B cell (primary cell): ENCODE data around the gene ARHGAP18. TPM values are rescaled to one million over a fixed set of nuclear protein-coding genes. Genes with fewer than 3 reads are reported as not detected.

ENCODE experiments used
- ATAC-seq: fragments of 200-7000 bp; cut with Tn5 transposase; one replicate; pipeline ENCODE4 v1.10.0; 2021; ENCODE audit warnings: low read depth, mild to moderate bottlenecking, moderate number of reproducible peaks, moderate library complexity
- CTCF ChIA-PET: fragments of 350-600 bp; sonication (Branson Sonifier 250); formaldehyde crosslinking; loops from one replicate; lab custom pipeline; 2021; ENCODE audit warnings: antibody characterized with exemption, inconsistent platforms; lab: Charles Lee
- POLR2A ChIA-PET: fragments of 350-600 bp; sonication (Branson Sonifier 250); formaldehyde crosslinking; loops from one replicate; lab custom pipeline; 2021; ENCODE audit warnings: antibody characterized with exemption; lab: Charles Lee
- DNase-seq: peaks from one replicate; pipeline ENCODE4 v3.0.0; 2013
- H2AFZ ChIP-seq: 2 replicates; pipeline ENCODE4 v1.6.1; 2012; ENCODE audit warnings: mild to moderate bottlenecking, low read depth, low read length; ENCODE audit not compliant: insufficient read depth, poor library complexity, severe bottlenecking
- H3K27ac ChIP-seq, 2 donors: 1 replicate in 1 of 2; 2 replicates in 1 of 2; pipeline ENCODE4 v1.5.1; 2012 to 2013; ENCODE audit warnings: low read length in 2 of 2, mild to moderate bottlenecking in 2 of 2, moderate library complexity in 1 of 2
- H3K27me3 ChIP-seq, 4 experiments: fragments of 200-600 bp in 1 of 4; sonication (generic) in 1 of 4; replicated peaks in 1 of 4; 1 replicate in 2 of 4; 2 replicates in 2 of 4; pipeline versions ENCODE4 v1.6.1 to v1.7.0; 2013 to 2016; ENCODE audit warnings: low read length in 3 of 4, mild to moderate bottlenecking in 2 of 4, mixed read lengths in 1 of 4, moderate library complexity in 1 of 4; ENCODE audit not compliant: insufficient read depth in 4 of 4, control insufficient read depth in 3 of 4; ENCODE audit errors: control extremely low read depth in 1 of 4
- H3K36me3 ChIP-seq, 2 experiments: replicated peaks in 1 of 2; 1 replicate in 1 of 2; 2 replicates in 1 of 2; pipeline versions ENCODE4 v1.6.1 to v1.7.1; 2013; ENCODE audit warnings: low read length in 1 of 2; ENCODE audit not compliant: insufficient read depth in 2 of 2, control insufficient read depth in 1 of 2; ENCODE audit errors: control extremely low read depth in 1 of 2, extremely low read depth in 1 of 2
- H3K4me1 ChIP-seq, 2 donors: fragments of 200-600 bp in 1 of 2; sonication (generic) in 1 of 2; 1 replicate in 1 of 2; 2 replicates in 1 of 2; pipeline versions ENCODE4 v1.5.1 to v1.6.1; 2013 to 2017; ENCODE audit warnings: low read length in 2 of 2; ENCODE audit not compliant: control insufficient read depth in 2 of 2, insufficient read depth in 2 of 2
- H3K4me2 ChIP-seq: replicated peaks from 2 replicates; pipeline ENCODE3; 2012; ENCODE audit warnings: mild to moderate bottlenecking, low read depth, low read length; ENCODE audit not compliant: poor library complexity, severe bottlenecking
- H3K4me3 ChIP-seq, 5 experiments: fragments of 200-600 bp in 1 of 5; sonication (generic) in 1 of 5; 1 replicate in 3 of 5; 2 replicates in 2 of 5; pipeline versions ENCODE4 v1.5.1 to v1.7.0; 2011 to 2016; ENCODE audit warnings: low read length in 4 of 5, mild to moderate bottlenecking in 4 of 5, low read depth in 2 of 5, control low read depth in 1 of 5, moderate library complexity in 1 of 5; ENCODE audit not compliant: insufficient read depth in 1 of 5; ENCODE audit errors: control extremely low read depth in 1 of 5, extremely low read depth in 1 of 5
- H3K79me2 ChIP-seq: fragments of 200-600 bp; sonication (generic); one replicate; pipeline ENCODE4 v1.6.0; 2016; ENCODE audit warnings: low read length; ENCODE audit not compliant: control insufficient read depth, insufficient read depth
- H3K9ac ChIP-seq: fragments of 200-600 bp; sonication (generic); 2 replicates; pipeline ENCODE4 v1.6.1; 2017; ENCODE audit warnings: mild to moderate bottlenecking, low read length, moderate library complexity
- H3K9me3 ChIP-seq, 3 donors: one replicate each; pipeline versions ENCODE4 v1.6.1 to v1.7.1; 2013; ENCODE audit warnings: low read length in 2 of 3; ENCODE audit not compliant: control insufficient read depth in 2 of 3, insufficient read depth in 1 of 3; ENCODE audit errors: control extremely low read depth in 1 of 3
- H4K20me1 ChIP-seq: 2 replicates; pipeline ENCODE4 v1.6.0; 2012; ENCODE audit warnings: mild to moderate bottlenecking, low read length; ENCODE audit not compliant: insufficient read depth, control insufficient read depth, poor library complexity, severe bottlenecking
- H3K27ac Mint-ChIP-seq: one replicate; pipeline ENCODE4 v1.8.0; 2021; ENCODE audit warnings: mixed read lengths
- H3K27me3 Mint-ChIP-seq: one replicate; pipeline ENCODE4 v1.8.0; 2021; ENCODE audit warnings: mixed read lengths
- H3K4me1 Mint-ChIP-seq: one replicate; pipeline ENCODE4 v1.8.0; 2021; ENCODE audit warnings: mixed read lengths
- H3K4me3 Mint-ChIP-seq: one replicate; pipeline ENCODE4 v1.8.0; 2021; ENCODE audit warnings: mixed read lengths
- H3K9me3 Mint-ChIP-seq: one replicate; pipeline ENCODE4 v1.8.0; 2022; ENCODE audit warnings: mixed read lengths; ENCODE audit not compliant: insufficient read depth
- EZH2 ChIP-seq: IDR thresholded peaks from 2 replicates; pipeline ENCODE4 v1.6.1; 2012; ENCODE audit warnings: borderline replicate concordance, low read depth, mild to moderate bottlenecking, moderate library complexity, low read length; ENCODE audit not compliant: insufficient read depth, poor library complexity, severe bottlenecking
- WGBS: methylation state at CpG from one replicate; pipeline ENCODE4 v1.1.5; 2013; ENCODE audit warnings: missing lambda C conversion rate; ENCODE audit not compliant: insufficient coverage; 5-methylcytosine and 5-hydroxymethylcytosine counted together
- intact Hi-C: fragments of 100-400 bp; cut with micrococcal nuclease; formaldehyde crosslinking; loops from one replicate; pipeline ENCODE4 v1.10.0; 2022
- polyA plus RNA-seq: library from polyadenylated mRNA; depleted of rRNA; stranded (reverse); fragments of >200 nt; gene quantifications from 2 replicates; pipeline ENCODE4 v1.2.3, GENCODE V29; 2012
- total RNA-seq, 2 donors: library from RNA; stranded (reverse); fragments of 120-200 nt in 1 of 2; gene quantifications; 1 replicate in 1 of 2; 2 replicates in 1 of 2; pipeline versions ENCODE4 v1.2.3 to v1.2.4, GENCODE V29; 2013 to 2022
- TF ChIP-seq, protein P1 (sequence below): fragments of 200-600 bp; IDR thresholded peaks from one replicate; pipeline ENCODE4 v1.8.0; 2022; ENCODE audit warnings: antibody characterized with exemption, mild to moderate bottlenecking

Gene ARHGAP18
- total and polyA plus RNA-seq, 2 donors (not counting 1 experiment from before 2014, with no cell fraction given): 0.95 to 3.9 TPM

DNA sequence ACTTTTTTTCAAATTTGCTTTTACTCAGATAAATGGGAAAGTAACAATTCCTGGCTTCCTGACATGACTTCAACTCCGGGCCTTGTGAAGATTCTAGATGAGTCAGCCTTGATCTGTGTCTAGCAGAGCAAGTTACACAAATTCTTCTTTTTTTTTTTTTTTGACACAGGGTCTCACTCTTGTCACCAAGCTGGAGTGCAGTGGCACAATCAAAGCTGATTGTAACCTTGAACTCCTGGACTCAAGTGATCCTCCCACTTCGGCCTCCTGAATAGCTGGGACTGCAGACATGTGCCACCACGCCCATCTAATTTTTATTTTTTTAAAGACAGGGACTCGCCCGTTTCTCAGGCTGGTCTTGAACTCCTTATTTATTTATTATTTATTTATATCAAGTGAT lies 7.3 kb upstream of the ARHGAP18 start:
- Histone ChIP-seq H3K4me2 (no peak overlapping the region), H3K9me3 (no peaks in the 10 kb centered on the region), H3K4me1 (no peaks in the 10 kb centered on the region), H3K27ac (no peak overlapping the region), H3K27me3 (no peaks in the 10 kb centered on the region), H3K9ac (no peak overlapping the region), H2AFZ (no peak overlapping the region), H3K4me3 (no peak overlapping the region), H3K36me3 (no peaks in the 10 kb centered on the region), H3K79me2 (no peaks in the 10 kb centered on the region), H4K20me1 (no peaks in the 10 kb centered on the region)
- ChIA-PET POLR2A (no interaction called here), CTCF (no interaction called here)
- Mint-ChIP-seq H3K4me3 (no peak overlapping the region), H3K27ac (no peak overlapping the region), H3K4me1 (peaks cover 5% of the 10 kb centered on the region), H3K27me3 (no peaks in the 10 kb centered on the region), H3K9me3 (no peaks in the 10 kb centered on the region)
- no peak for DNase-seq
- WGBS: 83% methylated on average over 2 of the region's 5 CpGs
- intact Hi-C loops: no loop called here
- ATAC-seq: no peak
- no peak for TF ChIP-seq EZH2
- TF ChIP-seq, protein P1, sequence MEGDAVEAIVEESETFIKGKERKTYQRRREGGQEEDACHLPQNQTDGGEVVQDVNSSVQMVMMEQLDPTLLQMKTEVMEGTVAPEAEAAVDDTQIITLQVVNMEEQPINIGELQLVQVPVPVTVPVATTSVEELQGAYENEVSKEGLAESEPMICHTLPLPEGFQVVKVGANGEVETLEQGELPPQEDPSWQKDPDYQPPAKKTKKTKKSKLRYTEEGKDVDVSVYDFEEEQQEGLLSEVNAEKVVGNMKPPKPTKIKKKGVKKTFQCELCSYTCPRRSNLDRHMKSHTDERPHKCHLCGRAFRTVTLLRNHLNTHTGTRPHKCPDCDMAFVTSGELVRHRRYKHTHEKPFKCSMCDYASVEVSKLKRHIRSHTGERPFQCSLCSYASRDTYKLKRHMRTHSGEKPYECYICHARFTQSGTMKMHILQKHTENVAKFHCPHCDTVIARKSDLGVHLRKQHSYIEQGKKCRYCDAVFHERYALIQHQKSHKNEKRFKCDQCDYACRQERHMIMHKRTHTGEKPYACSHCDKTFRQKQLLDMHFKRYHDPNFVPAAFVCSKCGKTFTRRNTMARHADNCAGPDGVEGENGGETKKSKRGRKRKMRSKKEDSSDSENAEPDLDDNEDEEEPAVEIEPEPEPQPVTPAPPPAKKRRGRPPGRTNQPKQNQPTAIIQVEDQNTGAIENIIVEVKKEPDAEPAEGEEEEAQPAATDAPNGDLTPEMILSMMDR: no peak

DNA sequence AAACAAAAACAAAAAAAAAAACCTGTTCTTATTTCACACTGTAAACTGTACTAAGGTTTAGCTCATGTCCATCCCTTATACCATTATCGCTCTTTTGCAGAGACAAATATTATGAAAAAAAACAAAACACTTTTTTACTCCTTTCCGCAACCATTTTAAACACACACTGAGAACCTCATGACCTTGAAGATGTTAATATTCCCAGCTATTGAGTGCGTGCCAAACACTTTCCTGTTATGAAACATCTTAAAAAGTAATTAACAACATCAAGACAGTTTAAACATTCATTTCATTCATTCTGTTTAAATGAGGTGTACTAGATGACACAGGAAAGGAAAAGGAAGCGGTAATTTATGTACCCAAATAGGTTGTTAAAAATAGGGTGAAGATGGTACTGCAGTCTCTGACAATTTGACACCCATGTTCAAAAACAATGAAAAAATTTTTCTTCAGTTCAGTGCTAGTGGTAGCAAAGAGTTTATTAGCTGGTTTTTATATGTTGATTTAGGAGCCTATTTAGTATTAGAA lies 3.9 kb upstream of the ARHGAP18 start:
- intact Hi-C loops: loop anchor here (5.0 kb wide), 1 partner anchor 42 kb away; no protein-coding TSS in a partner anchor
- WGBS: 100% methylated on average over 2 of the region's 4 CpGs
- H3K36me3 ChIP-seq: no peaks in the 10 kb centered on the region
- Mint-ChIP-seq H3K27ac (no peak overlapping the region), H3K9me3 (no peaks in the 10 kb centered on the region), H3K4me3 (no peak overlapping the region), H3K27me3 (no peaks in the 10 kb centered on the region), H3K4me1 (peaks cover 23% of the 10 kb centered on the region)
- no peaks in the 10 kb centered on the region for H3K9me3 ChIP-seq
- no peaks in the 10 kb centered on the region for H3K27me3 ChIP-seq
- no peak for DNase-seq
- H2AFZ ChIP-seq: no peak overlapping the region
- H3K4me3 ChIP-seq: no peak overlapping the region
- H3K4me2 ChIP-seq: no peak overlapping the region
- CTCF ChIA-PET: interaction anchor here (0.6 to 1.8 kb wide), 5 partner anchors 15 to 114 kb away, joined by 3 to 7 read pairs (median 4); no protein-coding TSS in a partner anchor
- peaks cover 5 to 7% of the 10 kb centered on the region in 2 donors for H3K4me1 ChIP-seq
- no peak overlapping the region for H3K27ac ChIP-seq
- H3K9ac ChIP-seq: no peak overlapping the region
- ATAC-seq: no peak
- TF ChIP-seq, protein P1: no peak
- TF ChIP-seq EZH2: no peak
- POLR2A ChIA-PET: no interaction called here
- peaks cover 6% of the 10 kb centered on the region for H3K79me2 ChIP-seq
- no peaks in the 10 kb centered on the region for H4K20me1 ChIP-seq
